Thyroid gland (tissue), 4 donors: ENCODE results near the gene SLC24A3. TPM values are rescaled to one million over a fixed set of nuclear protein-coding genes. Genes with fewer than 3 reads are reported as not detected.

Experiments
- DNase-seq, 2 donors: peaks; one replicate each; pipeline ENCODE4 v3.0.0-alpha.2; 2019
- H3K27ac ChIP-seq, 3 donors: fragments of 200-600 bp; sonication (generic); 1 replicate in 2 of 3; 2 replicates in 1 of 3; pipeline ENCODE4 v1.5.1; 2016 to 2019; ENCODE audit warnings: mild to moderate bottlenecking in 1 of 3, moderate library complexity in 1 of 3
- H3K27me3 ChIP-seq: fragments of 200-600 bp; sonication (generic); one replicate; pipeline ENCODE4 v1.5.1; 2019
- H3K36me3 ChIP-seq, 2 donors: fragments of 200-600 bp; sonication (generic); one replicate each; pipeline ENCODE4 v1.5.1; 2016 to 2019
- H3K4me1 ChIP-seq, 2 donors: fragments of 200-600 bp; sonication (generic); one replicate each; pipeline ENCODE4 v1.5.1; 2017 to 2019
- H3K4me3 ChIP-seq, 3 donors: fragments of 200-600 bp; sonication (generic); replicated peaks in 1 of 3; 1 replicate in 2 of 3; 2 replicates in 1 of 3; pipeline ENCODE4 v1.5.1; 2016; ENCODE audit warnings: mild to moderate bottlenecking in 1 of 3
- H3K9me3 ChIP-seq: fragments of 200-600 bp; sonication (generic); one replicate; pipeline ENCODE4 v1.5.1; 2017
- CTCF ChIP-seq, 6 experiments: fragments of 200-600 bp in 3 of 6; fragments of 450-650 bp in 3 of 6; sonication (generic) in 3 of 6; IDR thresholded peaks; one replicate each; pipeline ENCODE4 v1.5.1; 2016 to 2019; ENCODE audit warnings: antibody characterized with exemption in 6 of 6, mild to moderate bottlenecking in 2 of 6, inconsistent platforms in 1 of 6, moderate library complexity in 1 of 6
- POLR2A ChIP-seq, 2 donors: fragments of 450-650 bp; IDR thresholded peaks; one replicate each; pipeline ENCODE4 v1.6.1; 2017; ENCODE audit warnings: antibody characterized with exemption in 2 of 2, mild to moderate bottlenecking in 2 of 2, moderate library complexity in 1 of 2
- WGBS, 2 donors: methylation state at CpG; one replicate each; pipeline ENCODE4 v1.1.5; 2017; 5-methylcytosine and 5-hydroxymethylcytosine counted together
- intact Hi-C: fragments of 100-400 bp; cut with DNase I; formaldehyde crosslinking; loops from one replicate; pipeline ENCODE4 v1.15.1; 2023
- total RNA-seq, 4 donors: library from RNA; depleted of rRNA; stranded (reverse); fragments of >200 nt; gene quantifications; one replicate each; pipeline ENCODE4 v1.2.3, GENCODE V29; 2016

SLC24A3 gene
- total RNA-seq, 4 donors from 2014 or later: 4.0 to 8.1 (median 6.3) TPM

GRCh38 chr20:19679900-19680495, 467.6 kb downstream of the SLC24A3 start:
- H3K4me3 ChIP-seq: no peak overlapping the region
- H3K27me3 ChIP-seq: no peaks in the 10 kb centered on the region
- peaks cover 5 to 6% of the 10 kb centered on the region in 2 donors for H3K4me1 ChIP-seq
- intact Hi-C loops: no loop called here
- H3K27ac ChIP-seq: no peak overlapping the region
- TF ChIP-seq POLR2A (IDR thresholded peaks at IDR 0.05) (no peak), CTCF (IDR thresholded peaks at IDR 0.05) (no peak)
- DNase-seq: no peak
- 96 to 97% methylated on average over 5 of the region's 5 CpGs for WGBS, 2 donors
- no peaks in the 10 kb centered on the region for H3K9me3 ChIP-seq
- no peaks in the 10 kb centered on the region for H3K36me3 ChIP-seq

GRCh38 chr20:19682249-19682648, 469.8 kb downstream of the SLC24A3 start:
- no peaks in the 10 kb centered on the region for H3K27me3 ChIP-seq
- intact Hi-C loops: no loop called here
- 60 to 90% methylated on average over 2 of the region's 2 CpGs for WGBS, 2 donors

GRCh38 chr20:19683188-19683587, 470.7 kb downstream of the SLC24A3 start:
- Histone ChIP-seq H3K4me3 (no peak overlapping the region), H3K4me1 (peaks cover 5 to 6% of the 10 kb centered on the region in 2 donors), H3K36me3 (no peaks in the 10 kb centered on the region), H3K27ac (peak overlapping the region; percentile 23 to 60 (median 42)), H3K9me3 (no peaks in the 10 kb centered on the region), H3K27me3 (no peaks in the 10 kb centered on the region)
- peak; percentile 60 to 62 for DNase-seq
- no peak for TF ChIP-seq CTCF (IDR thresholded peaks at IDR 0.05)
- no peak for TF ChIP-seq POLR2A (IDR thresholded peaks at IDR 0.05)
- WGBS, 2 donors: 28 to 36% methylated on average over 3 of the region's 3 CpGs
- intact Hi-C loops: no loop called here

More at GRCh38 chr20:19682249-19682648, 469.8 kb downstream of the SLC24A3 start:
- no peaks in the 10 kb centered on the region for H3K36me3 ChIP-seq
- DNase-seq: no peak
- no peak overlapping the region for H3K4me3 ChIP-seq
- TF ChIP-seq CTCF (IDR thresholded peaks at IDR 0.05) (no peak), POLR2A (IDR thresholded peaks at IDR 0.05) (no peak)
- H3K9me3 ChIP-seq: no peaks in the 10 kb centered on the region
- peak overlapping the region in 1 of 3 donors; percentile 40 for H3K27ac ChIP-seq
- peaks cover 5 to 6% of the 10 kb centered on the region in 2 donors for H3K4me1 ChIP-seq

GRCh38 chr20:19683822-19684221, 471.4 kb downstream of the SLC24A3 start:
- peak overlapping the region; percentile 4 to 60 (median 42) for H3K27ac ChIP-seq
- H3K4me3 ChIP-seq: no peak overlapping the region
- TF ChIP-seq POLR2A (IDR thresholded peaks at IDR 0.05): no peak
- TF ChIP-seq CTCF (IDR thresholded peaks at IDR 0.05): no peak
- intact Hi-C loops: no loop called here
- H3K9me3 ChIP-seq: no peaks in the 10 kb centered on the region
- no peaks in the 10 kb centered on the region for H3K27me3 ChIP-seq
- peaks cover 5 to 6% of the 10 kb centered on the region in 2 donors for H3K4me1 ChIP-seq
- DNase-seq: no peak
- H3K36me3 ChIP-seq: no peaks in the 10 kb centered on the region
- WGBS, 2 donors: 92 to 93% methylated on average over 3 of the region's 3 CpGs

- no peaks in the 10 kb centered on the region for H3K9me3 ChIP-seq
- DNase-seq: peak; percentile 65 to 72
- H3K4me3 ChIP-seq: no peak overlapping the region
- intact Hi-C loops: no loop called here
- no peaks in the 10 kb centered on the region for H3K27me3 ChIP-seq
- H3K4me1 ChIP-seq: peaks cover 5 to 6% of the 10 kb centered on the region in 2 donors
- peak in 5 of 6 experiments; percentile 21 to 51 (median 34) for TF ChIP-seq CTCF (IDR thresholded peaks at IDR 0.05)
- no peak for TF ChIP-seq POLR2A (IDR thresholded peaks at IDR 0.05)
- no peaks in the 10 kb centered on the region for H3K36me3 ChIP-seq
- no peak overlapping the region for H3K27ac ChIP-seq
- WGBS, 2 donors: 66 to 70% methylated on average over 6 to 12 of the region's 13 CpGs
Measured at GRCh38 chr20:19688031-19688806, 475.8 kb downstream of the SLC24A3 start.
